ENCODE data around the gene C1S.

GRCh38 chr12:7093892-7094291 lies 33.4 kb downstream of the C1S start:
- no peak for TF ChIP-seq CTCF (IDR thresholded peaks at IDR 0.05)
- peak in 2 of 3 donors; percentile 30 to 36 for TF ChIP-seq POLR2A (IDR thresholded peaks at IDR 0.05)

Data from body of pancreas (tissue), 4 donors.